NCI-H2196 (cell line): ENCODE results near the gene GOLT1A.

Experiments used
- DNase-seq: peaks from one replicate; lab custom pipeline; 2025; ENCODE audit not compliant: unreplicated experiment; lab: John Stamatoyannopoulos, UW

Gene GOLT1A

DNA sequence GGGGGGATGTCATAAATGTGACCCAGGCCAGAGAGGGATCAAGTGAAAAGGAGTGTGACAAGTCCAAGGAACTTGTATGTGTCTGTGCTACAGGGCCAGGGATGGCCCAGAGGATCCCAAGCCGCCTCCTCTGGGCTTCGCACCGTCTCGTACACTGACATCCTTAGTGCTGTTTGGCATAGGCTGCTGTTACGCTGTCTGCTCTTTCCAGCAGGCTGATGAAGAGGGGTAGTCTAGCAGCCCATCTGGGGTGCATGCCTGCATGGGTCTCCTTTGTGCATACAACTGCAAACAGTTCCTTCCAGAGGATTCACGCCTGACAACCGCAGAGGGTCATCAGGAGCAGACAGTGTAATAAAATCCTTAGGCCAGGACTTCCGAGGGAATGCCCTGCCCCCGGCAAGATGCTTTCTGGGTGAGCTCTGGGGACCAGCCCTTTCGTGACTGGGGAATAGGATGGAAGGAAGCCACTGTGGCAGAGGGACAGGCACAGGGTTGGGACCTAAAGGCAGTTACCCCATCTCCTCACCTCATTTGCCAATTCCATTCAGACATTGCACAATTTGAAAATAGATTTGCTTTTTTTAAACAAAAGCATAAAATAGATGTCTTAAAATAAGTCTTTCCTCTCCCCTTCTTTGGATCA lies 6.3 kb upstream of the GOLT1A start:
- DNase-seq = no peak

DNA sequence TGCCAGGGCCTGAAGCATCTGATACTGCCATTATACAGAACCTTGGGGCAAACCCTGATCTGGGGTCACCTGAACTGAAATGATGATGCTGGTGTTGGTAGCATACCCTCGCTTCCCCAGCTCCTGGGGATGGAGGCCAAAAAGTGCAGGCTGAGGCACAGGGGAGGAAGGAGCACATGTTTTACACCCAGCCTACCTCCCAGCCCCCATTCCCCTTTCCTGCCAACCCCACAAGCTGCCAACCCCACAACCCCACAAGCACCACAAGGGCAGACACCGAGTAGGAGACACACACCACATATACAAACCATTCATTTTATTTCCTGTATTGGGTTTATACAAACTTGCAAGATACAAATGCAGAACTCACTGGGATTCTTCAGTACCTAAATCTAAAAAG lies 4.8 kb upstream of the GOLT1A start:
- no peak for DNase-seq

GRCh38 chr1:204217648-204218000 lies 3.8 kb upstream of the GOLT1A start:
- DNase-seq = no peak

DNA sequence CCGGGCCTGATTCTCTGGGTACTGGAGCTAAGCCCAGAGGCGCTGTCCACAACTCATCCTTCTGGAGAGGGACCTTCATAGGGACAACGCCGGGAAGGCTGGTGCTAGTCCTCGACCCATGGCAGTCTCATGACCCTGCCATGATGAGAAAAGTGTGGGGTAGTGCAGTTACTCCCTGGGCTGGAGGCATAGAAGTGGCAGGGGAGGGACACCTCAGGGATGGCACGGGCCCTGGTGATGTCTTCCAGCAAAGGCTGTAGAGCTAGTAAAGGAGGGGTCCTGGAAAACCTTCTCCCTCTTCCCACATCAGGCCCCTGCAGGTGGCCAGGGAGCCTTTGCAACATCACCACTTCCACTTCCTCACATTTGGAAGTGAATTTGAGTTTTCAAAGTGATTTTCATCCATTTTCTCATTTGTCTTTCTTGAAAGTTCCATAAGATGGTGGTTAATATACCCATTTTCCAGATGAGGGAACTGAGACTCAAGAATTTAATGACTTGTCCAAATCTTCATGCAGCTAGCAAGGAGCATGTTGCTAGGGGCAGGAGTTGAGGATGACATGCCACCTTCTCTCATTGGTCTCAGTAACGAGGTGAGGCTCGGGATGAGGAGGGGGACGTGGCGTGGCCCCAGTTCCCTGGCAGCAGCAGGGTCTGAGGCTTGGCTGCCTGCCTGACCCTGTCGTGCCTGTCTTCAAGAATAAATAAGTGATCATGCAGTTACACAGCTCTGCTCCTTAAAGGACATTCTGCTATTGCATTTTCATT lies 3.3 kb upstream of the GOLT1A start:
- DNase-seq = no peak

DNA sequence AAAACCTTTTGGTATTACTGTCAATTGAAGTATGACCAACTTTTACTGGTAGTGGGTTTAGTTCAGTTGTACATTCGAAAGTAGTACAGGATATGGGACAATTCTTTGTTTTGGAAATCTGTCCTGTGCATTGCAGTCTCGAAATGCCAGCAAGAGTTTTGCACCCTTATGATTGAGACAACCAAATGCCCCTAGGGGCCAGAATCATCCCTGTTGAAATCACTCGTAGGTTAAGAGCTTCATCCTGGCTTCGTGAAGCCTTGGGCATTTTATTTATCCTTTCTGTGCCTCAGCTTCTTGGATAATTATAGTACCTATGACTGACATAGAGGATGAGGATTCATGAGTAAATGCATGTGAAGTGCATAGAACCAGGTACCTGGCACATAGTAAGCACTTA lies 2.4 kb upstream of the GOLT1A start:
- DNase-seq = no peak

DNA sequence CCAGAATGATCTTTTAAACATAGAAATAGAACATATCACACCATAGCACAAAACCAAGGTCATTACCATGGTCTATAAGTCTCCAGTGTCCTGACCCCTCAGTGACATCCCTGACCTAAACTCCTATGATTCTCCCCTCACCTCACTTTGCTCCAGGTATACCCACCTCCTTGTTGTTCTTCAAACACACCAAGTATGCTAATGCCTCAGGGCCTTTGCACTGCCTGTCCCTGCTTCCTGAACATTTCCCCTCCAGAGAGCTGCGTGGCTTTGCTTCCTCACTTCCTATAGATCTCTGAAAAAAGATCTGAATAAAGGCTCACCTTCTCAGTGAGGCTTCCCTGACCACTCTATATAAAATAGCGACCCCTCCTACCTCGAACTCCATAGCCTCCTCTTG lies 1.1 kb downstream of the GOLT1A start:
- DNase-seq = no peak

DNA sequence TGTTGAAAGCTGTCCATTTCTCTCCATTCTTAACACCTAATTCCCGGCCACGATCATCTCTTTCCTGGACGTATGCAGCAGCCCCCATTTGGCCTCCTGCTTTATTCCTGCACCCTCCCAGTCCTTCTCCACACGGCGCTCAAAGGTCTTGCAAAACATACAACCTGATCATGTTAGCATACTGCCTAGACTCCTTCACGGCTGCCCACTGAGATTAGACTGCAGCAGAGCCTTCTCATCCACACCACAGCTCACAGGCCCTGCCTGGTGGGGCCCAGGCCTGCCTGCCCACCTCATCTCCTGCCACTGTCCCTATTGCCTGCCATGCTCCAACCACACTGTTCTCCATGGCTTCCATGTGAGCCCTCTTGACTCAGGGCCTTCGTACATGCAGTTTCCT lies 2.7 kb downstream of the GOLT1A start:
- DNase-seq = no peak

DNA sequence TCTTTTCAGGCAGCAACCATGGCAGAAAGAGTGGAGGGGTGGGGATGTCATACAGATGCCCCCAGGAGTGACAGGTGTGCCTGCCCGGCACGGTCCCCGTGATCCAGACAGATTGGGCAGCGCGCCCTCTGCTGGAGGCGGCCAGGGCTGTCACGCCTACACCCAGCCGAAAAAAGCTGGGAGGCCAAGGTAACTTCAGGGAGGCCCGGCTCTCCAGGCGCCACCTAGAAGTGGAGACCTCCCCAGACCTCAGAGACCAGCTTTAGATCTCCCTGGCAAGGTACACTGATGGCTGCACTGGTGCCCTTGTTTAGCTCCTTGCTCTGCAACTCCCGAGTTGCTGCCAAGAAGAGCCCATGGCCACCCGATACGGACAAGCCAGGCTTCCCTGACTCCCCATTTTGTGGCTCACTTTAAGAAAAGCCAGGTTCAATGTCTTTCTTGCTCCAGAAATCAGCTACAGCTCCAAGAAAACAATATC lies 6.6 kb downstream of the GOLT1A start:
- DNase-seq = peak; percentile 69

GRCh38 chr1:204206121-204206520 lies 7.7 kb downstream of the GOLT1A start:
- DNase-seq = no peak

DNA sequence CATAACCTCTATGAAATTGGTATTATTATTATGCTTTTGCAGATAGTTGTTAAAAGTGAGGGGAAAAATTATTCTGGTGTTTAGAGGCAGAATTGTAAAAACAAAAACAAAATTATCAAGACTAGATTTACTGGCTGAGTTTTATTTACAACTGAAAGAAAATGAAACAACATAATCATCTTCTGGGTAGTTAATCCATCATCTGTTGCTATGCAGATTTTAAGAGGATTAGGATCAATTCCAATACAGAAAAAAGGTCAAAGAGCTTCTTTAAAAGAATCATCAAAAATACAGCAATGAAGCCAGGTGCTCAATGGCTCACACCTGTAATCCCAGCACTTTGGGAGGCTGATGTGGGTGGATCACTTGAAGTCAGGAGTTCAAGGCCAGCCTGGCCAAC lies 8.3 kb downstream of the GOLT1A start:
- DNase-seq = no peak

GRCh38 chr1:204204944-204205343 lies 8.8 kb downstream of the GOLT1A start:
- DNase-seq = no peak

DNA sequence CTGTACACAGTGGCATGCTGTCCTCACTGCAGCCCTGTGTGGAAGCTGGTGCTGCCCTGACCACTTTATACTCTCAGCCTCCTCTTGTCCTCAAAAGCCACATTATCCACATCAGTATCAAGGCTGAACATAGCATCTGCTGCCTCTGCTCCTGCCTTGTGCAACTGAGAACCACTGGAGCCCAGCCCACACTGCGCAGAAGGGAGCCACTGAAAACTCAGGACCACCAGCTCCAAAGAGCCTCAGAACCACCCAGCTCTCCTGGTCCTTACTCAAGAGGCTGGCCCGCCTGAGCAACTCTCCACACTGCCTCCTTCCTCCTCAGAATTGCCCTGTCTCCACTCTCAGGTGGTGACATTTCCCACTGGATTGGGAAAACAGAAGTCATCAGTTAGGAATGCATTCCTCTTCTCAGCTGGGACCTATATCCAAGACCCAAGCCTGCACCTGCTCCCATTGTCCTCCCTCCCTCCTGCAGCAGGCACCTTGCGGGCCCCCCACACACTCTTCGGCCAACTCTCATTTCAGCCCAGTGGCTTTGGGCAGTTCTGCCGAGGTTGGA lies 10.5 kb downstream of the GOLT1A start:
- no peak for DNase-seq

- no peak for DNase-seq
These were observed 11.3 kb downstream of the GOLT1A start for GRCh38 chr1:204202481-204202880.

DNA sequence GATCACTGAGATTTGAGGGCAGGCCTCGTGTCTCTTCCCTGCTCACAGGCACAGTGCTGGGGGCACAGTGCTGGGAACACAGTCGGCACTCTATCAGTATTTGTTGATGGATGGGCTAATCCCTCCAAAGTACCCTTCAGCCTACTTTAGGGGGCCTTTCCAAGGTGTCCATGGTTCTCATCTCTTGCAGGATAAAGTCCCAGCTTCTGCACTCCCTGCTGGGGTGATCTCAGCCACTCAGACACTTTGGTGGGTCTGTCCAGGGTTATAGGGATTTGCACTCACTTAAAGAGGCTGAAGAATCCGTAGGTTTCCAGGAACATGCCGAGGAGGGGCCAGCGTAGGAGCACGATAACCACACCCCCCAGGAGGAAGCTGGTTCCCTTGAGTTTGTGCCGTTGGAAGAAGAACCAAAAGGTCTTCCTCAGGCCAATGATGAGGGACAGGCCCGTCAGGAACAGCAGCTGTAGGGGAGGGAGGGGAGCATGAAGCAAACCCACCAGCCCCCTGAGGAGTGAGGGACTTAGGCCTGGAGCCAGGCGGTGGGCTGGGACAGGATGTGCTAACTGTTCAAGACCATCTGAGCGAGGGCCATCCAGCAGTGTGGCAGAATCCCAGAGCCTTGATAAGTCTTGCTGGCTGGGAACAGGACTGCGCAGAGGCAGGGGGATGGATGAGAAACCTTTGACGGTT lies 12.3 kb downstream of the GOLT1A start:
- no peak for DNase-seq

- no peak for DNase-seq
These were observed 14.2 kb downstream of the GOLT1A start for GRCh38 chr1:204199579-204199978.

GRCh38 chr1:204198348-204199340 lies 15.1 kb downstream of the GOLT1A start:
- DNase-seq = no peak

DNA sequence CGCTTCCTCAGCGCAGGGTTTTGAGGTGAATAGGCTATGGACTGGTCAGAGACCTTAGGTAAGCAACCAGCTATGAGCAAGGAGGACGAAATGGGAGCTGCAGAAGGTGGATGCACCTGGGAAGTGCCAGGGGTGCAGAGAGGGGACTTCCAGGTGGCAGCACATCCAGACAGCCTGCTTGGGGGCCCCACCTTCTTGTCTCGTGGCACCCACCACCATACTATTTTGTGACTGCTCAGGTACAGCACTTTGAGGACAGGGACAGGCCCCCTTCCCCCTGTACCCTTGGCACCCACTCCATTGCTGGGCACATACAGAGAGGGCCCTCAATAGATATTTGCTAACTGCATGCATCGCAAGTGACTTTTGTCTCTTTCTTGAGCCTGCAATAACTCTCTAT lies 16.7 kb downstream of the GOLT1A start:
- DNase-seq = no peak

DNA sequence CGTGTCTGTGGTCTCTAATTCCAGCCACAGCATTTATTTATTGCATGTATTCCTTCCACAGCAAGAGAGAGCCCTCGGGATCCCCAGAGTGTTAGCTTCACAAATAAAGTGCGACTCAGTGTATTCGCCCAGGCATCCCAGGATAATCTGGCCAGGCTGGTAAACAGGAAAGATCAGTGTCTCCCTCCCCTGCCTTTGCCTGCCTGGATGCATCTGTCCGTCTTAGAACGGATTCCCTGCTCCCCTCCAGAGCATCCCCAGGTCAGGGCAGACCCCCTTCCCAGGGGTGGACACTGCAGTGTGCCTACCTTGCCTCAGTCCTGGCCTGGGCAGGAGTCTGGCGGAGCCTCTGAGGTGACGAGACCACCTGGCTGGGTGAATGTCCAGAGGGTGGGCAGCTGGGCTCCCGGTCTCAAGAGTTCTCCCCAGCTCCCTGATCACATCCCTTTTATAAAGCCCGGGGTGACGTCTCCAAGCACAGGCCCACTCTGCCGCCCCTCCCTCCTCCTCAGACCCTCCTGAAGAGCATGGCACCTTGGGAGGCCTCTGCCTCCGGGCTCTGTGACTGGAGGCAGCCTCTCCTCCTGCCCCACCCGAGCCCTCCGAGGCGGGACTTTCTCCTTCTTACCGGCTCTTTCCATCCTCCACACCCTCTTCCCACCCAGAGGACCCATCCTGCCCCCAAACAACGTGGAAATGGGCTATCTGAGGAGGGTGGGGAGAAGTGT lies 17.6 kb downstream of the GOLT1A start, which contains the start of gene KISS1:
Gene KISS1 (minus strand): TSS at position 424 of the 728 bp plus-strand sequence. CDS start 3,615 bp downstream, outside the sequence.
- no peak for DNase-seq

- no peak for DNase-seq
These were observed 19.0 kb downstream of the GOLT1A start for GRCh38 chr1:204194771-204195170.

DNA sequence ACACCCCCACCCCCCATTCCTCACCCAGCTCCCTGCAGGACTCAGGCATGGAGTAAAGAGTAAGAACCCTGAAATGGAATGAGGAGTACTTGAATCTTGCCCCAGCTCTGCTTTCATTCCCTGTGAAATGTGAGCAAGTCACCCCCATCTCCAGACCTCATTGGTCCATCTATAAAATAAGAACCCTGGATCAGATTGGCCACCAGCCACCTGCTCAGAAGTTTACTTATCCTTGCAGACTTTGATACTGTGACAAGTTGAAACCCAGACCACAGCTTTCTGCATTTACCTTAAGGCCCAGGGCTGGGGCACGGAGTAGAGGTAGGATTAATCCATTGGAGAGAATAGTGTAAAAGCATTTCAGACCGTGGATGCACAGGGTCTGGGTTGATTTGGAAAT lies 19.7 kb downstream of the GOLT1A start:
- DNase-seq = no peak
